Hepatocyte (in vitro differentiated cells): ENCODE results near the gene PGBD4.

Source experiments
- CTCF ChIP-seq: fragments of 200-600 bp; sonication (generic); IDR thresholded peaks from 2 replicates; pipeline ENCODE4 v1.5.1; 2016; ENCODE audit warnings: antibody characterized with exemption, mild to moderate bottlenecking; ENCODE audit not compliant: poor library complexity
- EZH2 ChIP-seq: fragments of 200-600 bp; sonication (generic); IDR thresholded peaks from 2 replicates; pipeline ENCODE4 v1.6.1; 2016; ENCODE audit warnings: antibody characterized with exemption, mild to moderate bottlenecking, borderline replicate concordance
- EZH2phosphoT487 ChIP-seq: fragments of 200-600 bp; sonication (generic); IDR thresholded peaks from one replicate; pipeline ENCODE4 v1.6.1; 2018; ENCODE audit warnings: antibody characterized with exemption, mild to moderate bottlenecking, low read depth, moderate library complexity; ENCODE audit not compliant: unreplicated experiment, severe bottlenecking

GRCh38 chr15:34133511-34133910 lies 31.6 kb downstream of the PGBD4 start:
- no peak for TF ChIP-seq CTCF
- no peak for TF ChIP-seq EZH2phosphoT487
- no peak for TF ChIP-seq EZH2
